HG02884 (cell line): ENCODE data around the gene FOXP2.
"Not testable (repeated sequence)": the region's sequence is repeated elsewhere in the genome, so short reads cannot be mapped to it uniquely, and the experiment has no call there.

ENCODE experiments used
- ATAC-seq: cut with Tn5 transposase; IDR thresholded peaks from one replicate; pipeline ENCODE4 v1.9.1; 2021; ENCODE audit warnings: mild to moderate bottlenecking, moderate library complexity; ENCODE audit not compliant: unreplicated experiment

The FOXP2 gene

GRCh38 chr7:114575098-114575497 lies 160.5 kb downstream of the FOXP2 start:
- no peak for ATAC-seq

DNA sequence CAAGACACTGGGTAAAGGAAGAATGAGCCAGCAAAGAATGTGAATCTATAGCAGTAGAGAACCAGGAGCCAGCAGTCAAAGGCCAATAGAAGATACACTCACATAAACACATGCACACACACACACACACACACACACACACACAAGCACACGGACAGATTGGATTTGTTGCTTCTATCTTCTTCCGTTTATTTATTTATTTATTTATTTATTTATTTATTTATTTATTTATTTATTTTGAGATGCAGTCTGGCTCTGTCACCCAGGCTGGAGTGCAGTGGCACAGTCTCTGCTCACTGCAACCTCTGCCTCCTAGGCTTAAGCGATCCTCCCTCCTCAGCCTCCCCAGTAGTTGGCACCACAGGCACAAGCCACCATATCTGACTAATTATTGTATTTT lies 166.3 kb downstream of the FOXP2 start:
- not testable (repeated sequence) for ATAC-seq

DNA sequence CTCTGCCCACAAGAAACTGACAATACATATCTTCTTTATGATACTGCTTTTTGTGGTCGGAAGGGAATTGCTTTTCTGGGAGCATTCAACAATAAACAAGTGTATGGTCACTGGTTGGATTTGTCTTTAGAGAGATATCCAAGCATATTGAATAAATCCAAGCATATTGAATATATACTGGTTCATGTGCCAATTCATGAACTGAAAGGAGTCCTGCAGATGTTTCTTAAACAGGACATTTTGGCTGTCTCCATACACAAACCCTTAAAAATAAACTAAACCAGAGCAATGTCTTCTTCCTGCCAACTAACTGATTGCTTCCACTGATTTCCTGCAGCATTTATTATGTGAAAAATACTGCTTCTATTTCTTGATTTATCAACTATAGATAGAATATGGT lies 173.9 kb downstream of the FOXP2 start:
- no peak for ATAC-seq

GRCh38 chr7:114589436-114589835 lies 174.8 kb downstream of the FOXP2 start:
- no peak for ATAC-seq

GRCh38 chr7:114590298-114590697 lies 175.7 kb downstream of the FOXP2 start:
- ATAC-seq = no peak

DNA sequence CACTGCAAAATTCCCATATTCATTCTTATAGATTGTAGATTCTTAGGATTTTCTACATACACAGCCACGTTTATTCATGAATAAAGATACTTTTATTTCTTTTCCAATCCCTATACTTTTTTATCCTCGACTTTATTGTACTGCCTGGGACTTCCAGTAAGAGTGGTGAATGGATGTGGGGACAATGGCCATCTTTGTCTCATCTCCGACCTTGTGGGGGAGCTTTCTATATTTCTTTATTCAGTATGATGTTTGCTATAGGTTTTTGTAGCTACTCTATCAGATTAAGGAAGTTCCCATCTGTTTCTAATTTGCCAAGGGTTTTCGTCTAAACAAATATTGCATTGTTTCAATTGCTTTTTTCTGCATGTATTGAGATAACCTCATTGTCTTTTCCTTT lies 184.3 kb downstream of the FOXP2 start:
- ATAC-seq = no peak

GRCh38 chr7:114606100-114606499 lies 191.5 kb downstream of the FOXP2 start:
- no peak for ATAC-seq

GRCh38 chr7:114608822-114609221 lies 194.2 kb downstream of the FOXP2 start:
- ATAC-seq = not testable (repeated sequence)

GRCh38 chr7:114620208-114620607 lies 205.6 kb downstream of the FOXP2 start:
- no peak for ATAC-seq

- no peak for ATAC-seq
These were observed 207.6 kb downstream of the FOXP2 start for GRCh38 chr7:114622221-114622620.

DNA sequence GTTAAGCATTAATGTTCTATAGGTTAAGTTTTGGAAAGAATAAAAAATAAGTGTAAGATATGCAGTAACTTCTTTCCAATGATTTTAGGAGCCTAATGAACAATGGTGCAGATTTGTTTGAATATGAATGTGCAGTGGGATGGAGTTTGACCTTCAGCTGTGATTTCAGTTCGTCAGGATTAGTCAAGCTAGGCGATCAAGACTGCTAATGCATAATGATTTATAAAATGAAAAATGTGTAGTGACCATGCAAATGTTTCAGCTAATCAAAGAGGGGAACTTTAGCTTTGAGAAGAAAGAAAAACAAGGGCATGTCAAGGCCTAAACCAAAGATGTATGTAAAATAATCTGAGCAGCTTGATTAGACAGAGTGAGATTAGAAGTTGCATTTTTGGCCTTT lies 208.5 kb downstream of the FOXP2 start:
- ATAC-seq = no peak

GRCh38 chr7:114627231-114627630 lies 212.6 kb downstream of the FOXP2 start:
- no peak for ATAC-seq

DNA sequence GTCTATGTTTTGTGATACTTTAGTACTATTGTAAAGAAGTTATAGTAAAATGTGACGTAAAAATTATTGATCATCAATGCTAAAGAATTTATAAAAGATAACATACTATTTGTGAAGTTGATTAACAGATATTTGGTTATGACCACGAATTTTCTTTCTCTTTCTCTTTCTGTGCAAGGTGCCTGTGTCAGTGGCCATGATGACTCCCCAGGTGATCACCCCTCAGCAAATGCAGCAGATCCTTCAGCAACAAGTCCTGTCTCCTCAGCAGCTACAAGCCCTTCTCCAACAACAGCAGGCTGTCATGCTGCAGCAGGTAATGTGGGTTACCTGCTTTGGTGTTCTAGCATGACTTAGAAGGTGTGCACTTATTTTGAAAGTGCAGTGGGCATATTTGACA lies 213.7 kb downstream of the FOXP2 start:
- no peak for ATAC-seq

- ATAC-seq = no peak
These were observed 215.1 kb downstream of the FOXP2 start for GRCh38 chr7:114629762-114630161.

DNA sequence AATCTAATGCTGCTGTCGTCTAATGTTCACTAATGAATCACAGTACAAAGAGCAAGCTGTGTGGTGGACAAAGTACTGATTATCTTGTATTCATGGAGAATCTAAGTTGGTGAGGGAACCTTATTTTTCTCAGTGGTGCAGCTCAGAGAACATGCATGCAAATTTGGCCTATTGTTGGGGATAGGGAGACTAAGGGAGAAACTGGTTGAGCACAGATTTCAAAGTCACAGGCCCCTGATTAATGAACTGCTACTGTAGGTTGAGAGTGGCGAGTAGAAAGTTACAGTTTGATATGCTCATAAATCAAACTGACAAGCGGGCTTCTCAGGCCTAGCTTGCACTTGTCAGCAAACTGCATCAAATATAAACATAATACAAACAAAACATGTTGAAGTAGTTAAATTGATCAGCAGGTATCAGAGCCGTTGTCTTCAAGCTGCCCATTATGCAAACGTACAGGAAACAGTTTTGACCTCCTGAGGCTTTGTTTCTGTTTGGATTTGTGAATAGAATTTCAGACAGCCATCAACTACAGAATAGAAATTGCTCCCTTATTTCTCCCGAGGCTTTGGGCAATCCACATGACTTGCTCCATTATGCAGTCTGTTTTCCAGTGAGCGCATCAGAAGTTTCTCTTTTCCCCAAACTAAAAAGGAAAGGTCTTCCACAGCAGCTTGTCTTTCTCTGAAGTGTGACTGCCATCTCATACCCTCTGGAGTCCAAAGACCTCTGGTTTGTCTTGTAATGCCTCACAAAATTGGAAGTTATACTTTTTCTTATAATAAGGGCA lies 215.8 kb downstream of the FOXP2 start:
- ATAC-seq = no peak

GRCh38 chr7:114631249-114631822 lies 216.7 kb downstream of the FOXP2 start:
- ATAC-seq = no peak

DNA sequence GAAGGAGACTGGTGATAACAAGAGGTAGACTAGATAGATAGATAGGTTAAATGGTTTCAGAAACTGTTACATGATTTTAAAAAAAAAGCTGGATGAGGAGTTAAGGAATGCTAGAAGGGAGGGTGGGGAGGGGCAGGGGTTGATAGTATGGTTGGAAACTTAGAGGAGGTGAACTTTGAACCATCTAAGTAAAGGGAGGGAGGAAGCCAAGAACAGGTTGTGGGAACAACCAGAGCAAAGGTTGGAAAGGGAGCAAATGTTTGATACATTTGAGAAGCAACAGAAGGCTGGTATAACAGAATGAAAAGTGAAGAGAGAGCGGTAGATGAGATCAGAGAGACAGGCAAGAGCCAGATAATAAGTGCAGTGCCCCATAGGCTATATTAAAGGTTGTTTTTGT lies 224.8 kb downstream of the FOXP2 start:
- ATAC-seq = no peak

GRCh38 chr7:114644455-114644854 lies 229.8 kb downstream of the FOXP2 start:
- ATAC-seq = no peak

- ATAC-seq = no peak
These were observed 230.8 kb downstream of the FOXP2 start for GRCh38 chr7:114645451-114645850.

- ATAC-seq = no peak
These were observed 232.9 kb downstream of the FOXP2 start for GRCh38 chr7:114647518-114647917.

DNA sequence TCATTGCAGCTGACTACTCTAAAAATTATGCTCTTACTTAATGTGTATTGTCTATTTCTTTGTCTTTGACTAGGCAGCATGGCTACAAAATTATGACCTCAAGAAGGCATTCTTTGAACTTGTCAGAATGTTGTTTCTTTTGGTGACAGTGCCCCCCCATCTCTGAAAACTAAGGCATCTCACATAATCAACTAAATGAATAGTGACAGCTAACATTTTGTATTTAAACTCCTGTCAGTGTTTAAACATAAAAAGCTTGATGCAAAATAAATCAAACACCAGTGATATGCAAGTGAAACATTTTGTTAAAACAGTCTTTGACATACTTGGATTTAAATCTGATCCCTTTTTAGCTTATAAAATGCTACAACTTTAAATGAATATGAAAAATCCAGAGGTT lies 233.5 kb downstream of the FOXP2 start:
- no peak for ATAC-seq

DNA sequence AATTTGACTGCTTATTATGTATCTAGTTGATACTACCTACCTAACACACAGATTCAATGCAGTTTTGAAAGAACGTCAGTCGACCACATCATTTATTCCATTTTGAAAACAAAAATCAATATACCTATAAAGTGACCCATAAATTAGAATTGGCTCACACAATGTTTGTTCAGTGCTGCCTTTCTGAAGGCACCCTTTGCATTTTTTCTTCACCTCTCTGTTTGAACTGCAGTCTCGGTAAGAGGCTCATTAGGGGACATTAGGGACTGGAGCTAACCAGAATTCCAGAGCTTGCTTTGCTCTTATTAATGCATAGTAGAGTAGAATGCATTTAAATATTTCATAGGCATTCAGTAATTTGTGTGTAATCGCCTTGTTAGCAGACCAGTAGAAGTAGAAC lies 234.1 kb downstream of the FOXP2 start:
- ATAC-seq = no peak

DNA sequence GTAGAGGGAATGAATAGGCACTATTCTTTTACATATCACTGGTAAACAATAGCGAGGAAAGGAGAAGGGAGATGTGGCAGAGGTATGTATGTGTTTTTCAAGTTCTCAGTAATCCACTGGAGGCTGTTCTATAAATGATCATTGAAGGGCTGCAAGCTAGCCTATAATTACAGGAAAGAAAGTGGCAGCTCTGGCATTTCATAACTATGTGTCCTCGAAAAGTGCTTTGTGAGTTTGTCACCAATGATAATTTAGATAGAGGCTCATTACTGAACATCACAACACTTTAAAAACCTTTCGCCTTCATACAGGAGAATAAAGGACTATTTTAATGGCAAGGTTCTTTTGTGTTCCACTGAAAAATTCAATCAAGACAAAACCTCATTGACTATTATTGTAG lies 235.1 kb downstream of the FOXP2 start:
- no peak for ATAC-seq
